Panc1 (cell line): ENCODE measurements around the gene UBE2U. TPM values are rescaled to one million over a fixed set of nuclear protein-coding genes. Genes with fewer than 3 reads are reported as not detected.

ENCODE experiments used
- ATAC-seq: fragments of 200-7000 bp; cut with Tn5 transposase; 2 replicates; pipeline ENCODE4 v1.9.1; 2020; ENCODE audit warnings: mild to moderate bottlenecking, moderate library complexity
- BruUV-seq: library from RNA; stranded (reverse); fragments of 400-500 nt; replicated peaks from 2 replicates; lab custom pipeline; 2021; lab: Mats Ljungman, UMichigan
- CTCF ChIA-PET: fragments of 300-600 bp; sonication (Branson Sonifier 250); formaldehyde crosslinking; loops from one replicate; lab custom pipeline; 2022; ENCODE audit warnings: antibody characterized with exemption; lab: Charles Lee
- POLR2A ChIA-PET: fragments of 300-600 bp; sonication (Branson Sonifier 250); formaldehyde crosslinking; loops from one replicate; lab custom pipeline; 2022; ENCODE audit warnings: antibody characterized with exemption; lab: Charles Lee
- DNase-seq: peaks from one replicate; pipeline ENCODE4 v3.0.0-alpha.2; 2010; ENCODE audit warnings: low read depth, low spot score
- H3K27ac ChIP-seq: 2 replicates; pipeline ENCODE4 v1.5.1; 2011; ENCODE audit warnings: mild to moderate bottlenecking, low read length, inconsistent platforms
- H3K27me3 ChIP-seq: fragments of 200-500 bp; sonication (Bioruptor generic); 2 replicates; pipeline ENCODE4 v1.6.0; 2014; ENCODE audit warnings: low read length, inconsistent platforms; ENCODE audit not compliant: control insufficient read depth, insufficient read depth
- H3K36me3 ChIP-seq: fragments of 200-500 bp; sonication (Bioruptor generic); 2 replicates; pipeline ENCODE4 v1.5.1; 2014; ENCODE audit warnings: inconsistent platforms, mild to moderate bottlenecking, low read length, moderate library complexity; ENCODE audit not compliant: control insufficient read depth, insufficient read depth
- H3K4me1 ChIP-seq: 2 replicates; pipeline ENCODE4 v1.5.1; 2011; ENCODE audit warnings: inconsistent platforms, mild to moderate bottlenecking, low read length, moderate library complexity; ENCODE audit not compliant: control insufficient read depth, insufficient read depth
- H3K4me3 ChIP-seq, 2 experiments: 2 replicates each; pipeline ENCODE4 v1.5.1; 2011 to 2012; ENCODE audit warnings: low read depth in 2 of 2, low read length in 2 of 2, mild to moderate bottlenecking in 2 of 2, inconsistent platforms in 1 of 2, moderate library complexity in 1 of 2
- H3K9me3 ChIP-seq: fragments of 200-500 bp; sonication (Bioruptor generic); 2 replicates; pipeline ENCODE4 v1.5.1; 2014; ENCODE audit warnings: low read depth, mild to moderate bottlenecking, inconsistent platforms, low read length, moderate library complexity; ENCODE audit not compliant: control insufficient read depth, insufficient read depth
- CTCF ChIP-seq: fragments of 450-650 bp; IDR thresholded peaks from 2 replicates; pipeline ENCODE4 v1.5.1; 2017; ENCODE audit warnings: mild to moderate bottlenecking
- POLR2AphosphoS5 ChIP-seq: IDR thresholded peaks from 2 replicates; pipeline ENCODE4 v1.6.1; 2012; ENCODE audit warnings: mild to moderate bottlenecking, low read depth, low read length, moderate library complexity
- SIN3A ChIP-seq: IDR thresholded peaks from 2 replicates; pipeline ENCODE4 v1.6.1; 2012; ENCODE audit warnings: low read depth, mild to moderate bottlenecking, low read length, moderate library complexity, borderline replicate concordance; ENCODE audit not compliant: insufficient read depth
- TCF7L2 ChIP-seq: IDR thresholded peaks from 2 replicates; pipeline ENCODE4 v1.6.1; 2011; ENCODE audit warnings: mild to moderate bottlenecking, low read depth, low read length, inconsistent platforms
- in situ Hi-C: cut with HindIII; loops from 2 replicates; pipeline ENCODE4 v1.10.0; 2016; ENCODE audit warnings: low sequenced_read_pairs, low pct_unique_long_range_greater_than_20kb
- intact Hi-C: fragments of 100-400 bp; cut with micrococcal nuclease; formaldehyde crosslinking; loops from one replicate; pipeline ENCODE4 v1.10.0; 2022; ENCODE audit not compliant: unreplicated experiment
- total RNA-seq: library from RNA; stranded (reverse); gene quantifications from one replicate; pipeline ENCODE4 v1.2.1, GENCODE V29; 2021; ENCODE audit not compliant: unreplicated experiment
- TF ChIP-seq, protein P1 (sequence below), 2 experiments: IDR thresholded peaks; 2 replicates each; pipeline ENCODE4 v1.6.1; 2011 to 2012; ENCODE audit warnings: low read depth in 2 of 2, control low read depth in 1 of 2, low read length in 1 of 2, mild to moderate bottlenecking in 1 of 2, moderate library complexity in 1 of 2; ENCODE audit not compliant: insufficient read depth in 1 of 2

Gene UBE2U
- total RNA-seq, 1 experiment from 2014 or later: not detected

GRCh38 chr1:64235181-64235580 is 31.8 kb downstream of the UBE2U start:
- Histone ChIP-seq H3K9me3 (no peaks in the 10 kb centered on the region), H3K4me3 (no peak overlapping the region), H3K36me3 (no peaks in the 10 kb centered on the region), H3K27me3 (no peaks in the 10 kb centered on the region), H3K4me1 (no peaks in the 10 kb centered on the region; the same call in 1 of the 2 replicates), H3K27ac (no peak overlapping the region)
- ChIA-PET CTCF (no interaction called here), POLR2A (no interaction called here)
- intact Hi-C loops: no loop called here
- ATAC-seq (no peak), DNase-seq (no peak)
- in situ Hi-C loops: loop anchor here (25.0 kb wide), 1 partner anchor 548 kb away; no protein-coding TSS in a partner anchor
- TF ChIP-seq, protein P1, sequence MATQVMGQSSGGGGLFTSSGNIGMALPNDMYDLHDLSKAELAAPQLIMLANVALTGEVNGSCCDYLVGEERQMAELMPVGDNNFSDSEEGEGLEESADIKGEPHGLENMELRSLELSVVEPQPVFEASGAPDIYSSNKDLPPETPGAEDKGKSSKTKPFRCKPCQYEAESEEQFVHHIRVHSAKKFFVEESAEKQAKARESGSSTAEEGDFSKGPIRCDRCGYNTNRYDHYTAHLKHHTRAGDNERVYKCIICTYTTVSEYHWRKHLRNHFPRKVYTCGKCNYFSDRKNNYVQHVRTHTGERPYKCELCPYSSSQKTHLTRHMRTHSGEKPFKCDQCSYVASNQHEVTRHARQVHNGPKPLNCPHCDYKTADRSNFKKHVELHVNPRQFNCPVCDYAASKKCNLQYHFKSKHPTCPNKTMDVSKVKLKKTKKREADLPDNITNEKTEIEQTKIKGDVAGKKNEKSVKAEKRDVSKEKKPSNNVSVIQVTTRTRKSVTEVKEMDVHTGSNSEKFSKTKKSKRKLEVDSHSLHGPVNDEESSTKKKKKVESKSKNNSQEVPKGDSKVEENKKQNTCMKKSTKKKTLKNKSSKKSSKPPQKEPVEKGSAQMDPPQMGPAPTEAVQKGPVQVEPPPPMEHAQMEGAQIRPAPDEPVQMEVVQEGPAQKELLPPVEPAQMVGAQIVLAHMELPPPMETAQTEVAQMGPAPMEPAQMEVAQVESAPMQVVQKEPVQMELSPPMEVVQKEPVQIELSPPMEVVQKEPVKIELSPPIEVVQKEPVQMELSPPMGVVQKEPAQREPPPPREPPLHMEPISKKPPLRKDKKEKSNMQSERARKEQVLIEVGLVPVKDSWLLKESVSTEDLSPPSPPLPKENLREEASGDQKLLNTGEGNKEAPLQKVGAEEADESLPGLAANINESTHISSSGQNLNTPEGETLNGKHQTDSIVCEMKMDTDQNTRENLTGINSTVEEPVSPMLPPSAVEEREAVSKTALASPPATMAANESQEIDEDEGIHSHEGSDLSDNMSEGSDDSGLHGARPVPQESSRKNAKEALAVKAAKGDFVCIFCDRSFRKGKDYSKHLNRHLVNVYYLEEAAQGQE (IDR thresholded peaks at IDR 0.05; ENCODE audit: insufficient read depth in 1 of 2, low read depth in 2 of 2, low read length in 1 of 2): no peak
- BruUV-seq: no TSS peak

GRCh38 chr1:64235910-64236309 is 32.5 kb downstream of the UBE2U start:
- Histone ChIP-seq H3K4me1 (no peaks in the 10 kb centered on the region), H3K4me3 (no peak overlapping the region), H3K9me3 (no peaks in the 10 kb centered on the region), H3K27me3 (no peaks in the 10 kb centered on the region), H3K36me3 (no peaks in the 10 kb centered on the region), H3K27ac (no peak overlapping the region)
- intact Hi-C loops (no loop called here), in situ Hi-C loops (loop anchor here (25.0 kb wide), 1 partner anchor 549 kb away; no protein-coding TSS in a partner anchor)
- TF ChIP-seq POLR2AphosphoS5 (no peak), CTCF (no peak), SIN3A (no peak), TCF7L2 (no peak)
- TF ChIP-seq, protein P1 (IDR thresholded peaks at IDR 0.05; ENCODE audit: insufficient read depth in 1 of 2, low read depth in 2 of 2, low read length in 1 of 2): no peak
- ATAC-seq (no peak), DNase-seq (no peak)
- BruUV-seq: no TSS peak
- POLR2A ChIA-PET: no interaction called here
- CTCF ChIA-PET: no interaction called here
